ENCODE measurements around the gene PANX2.
A peak's percentile ranks its signal among the peaks of the same experiment; 100 is the strongest.

PANX2 gene

GRCh38 chr22:50148991-50149721, 21.4 kb upstream of the PANX2 start:
- no peak for DNase-seq

GRCh38 chr22:50150161-50151129, 20.1 kb upstream of the PANX2 start:
- no peak for DNase-seq

GRCh38 chr22:50151571-50152537, 18.7 kb upstream of the PANX2 start:
- no peak for DNase-seq

- no peak for DNase-seq
Observed at GRCh38 chr22:50153056-50153755, 17.3 kb upstream of the PANX2 start.

- DNase-seq = no peak
Observed at GRCh38 chr22:50153756-50154140, 16.8 kb upstream of the PANX2 start.

GRCh38 chr22:50157709-50158375, 12.7 kb upstream of the PANX2 start:
- DNase-seq = peak; percentile 37

- DNase-seq = no peak
Observed at GRCh38 chr22:50160947-50161346, 9.6 kb upstream of the PANX2 start.

- DNase-seq = peak; percentile 39
Observed at GRCh38 chr22:50161508-50162390, 8.8 kb upstream of the PANX2 start.

GRCh38 chr22:50162391-50162956, 8.1 kb upstream of the PANX2 start:
- no peak for DNase-seq

GRCh38 chr22:50165436-50166123, 5.0 kb upstream of the PANX2 start:
- no peak for DNase-seq

- DNase-seq = no peak
Observed at GRCh38 chr22:50167689-50168489, 2.6 kb upstream of the PANX2 start.

GRCh38 chr22:50168490-50169180, 1.9 kb upstream of the PANX2 start:
- DNase-seq = peak; percentile 40

- DNase-seq = peak; percentile 44
Observed at GRCh38 chr22:50169181-50169759, 1.3 kb upstream of the PANX2 start.

GRCh38 chr22:50169774-50170341, 673 bp upstream of the PANX2 start:
- DNase-seq = peak; percentile 42

- DNase-seq = no peak
Observed at GRCh38 chr22:50171319-50171964, 911 bp downstream of the PANX2 start.

- no peak for DNase-seq
Observed at GRCh38 chr22:50171965-50172421, 1.5 kb downstream of the PANX2 start.

Measured in right forelimb (tissue), 1 donor.